Measurements from ENCODE around the gene MYO5C.

Gene MYO5C

GRCh38 chr15:52331490-52332240, 36.1 kb upstream of the MYO5C start:
- TF ChIP-seq CTCF (IDR thresholded peaks at IDR 0.05; ENCODE audit: poor library complexity, severe bottlenecking), result peak; percentile 98
- DNase-seq (ENCODE audit: low spot score), result no peak
- H3K9me3 ChIP-seq (ENCODE audit: severe bottlenecking), result no peaks in the 10 kb centered on the region
- H3K36me3 ChIP-seq (ENCODE audit: low read depth), result peaks cover 20% of the 10 kb centered on the region
- H3K27me3 ChIP-seq (ENCODE audit: insufficient read depth, poor library complexity, severe bottlenecking), result no peaks in the 10 kb centered on the region
- peaks cover 37% of the 10 kb centered on the region for H3K4me1 ChIP-seq (ENCODE audit: insufficient read depth, poor library complexity, severe bottlenecking)
- H3K27ac ChIP-seq (ENCODE audit: poor library complexity, severe bottlenecking), result peak overlapping the region; percentile 82
- no peak overlapping the region for H3K4me3 ChIP-seq (ENCODE audit: severe bottlenecking)
- peak; percentile 56 for ATAC-seq (ENCODE audit: low read depth)

GRCh38 chr15:52329987-52330386, 34.4 kb upstream of the MYO5C start:
- Histone ChIP-seq H3K4me1 (ENCODE audit: insufficient read depth, poor library complexity, severe bottlenecking) (peaks cover 29% of the 10 kb centered on the region), H3K9me3 (ENCODE audit: severe bottlenecking) (no peaks in the 10 kb centered on the region), H3K4me3 (ENCODE audit: severe bottlenecking) (no peak overlapping the region), H3K36me3 (ENCODE audit: low read depth) (peaks cover 26% of the 10 kb centered on the region), H3K27me3 (ENCODE audit: insufficient read depth, poor library complexity, severe bottlenecking) (no peaks in the 10 kb centered on the region), H3K27ac (ENCODE audit: poor library complexity, severe bottlenecking) (no peak overlapping the region)
- DNase-seq (ENCODE audit: low spot score) (no peak), ATAC-seq (ENCODE audit: low read depth) (no peak)
- TF ChIP-seq CTCF (IDR thresholded peaks at IDR 0.05; ENCODE audit: poor library complexity, severe bottlenecking), result no peak

GRCh38 chr15:52329150-52329549, 33.5 kb upstream of the MYO5C start:
- Histone ChIP-seq H3K9me3 (ENCODE audit: severe bottlenecking) (no peaks in the 10 kb centered on the region), H3K27me3 (ENCODE audit: insufficient read depth, poor library complexity, severe bottlenecking) (no peaks in the 10 kb centered on the region), H3K36me3 (ENCODE audit: low read depth) (peaks cover 26% of the 10 kb centered on the region), H3K4me1 (ENCODE audit: insufficient read depth, poor library complexity, severe bottlenecking) (peaks cover 21% of the 10 kb centered on the region), H3K27ac (ENCODE audit: poor library complexity, severe bottlenecking) (no peak overlapping the region), H3K4me3 (ENCODE audit: severe bottlenecking) (no peak overlapping the region)
- ATAC-seq (ENCODE audit: low read depth) (no peak), DNase-seq (ENCODE audit: low spot score) (no peak)
- no peak for TF ChIP-seq CTCF (IDR thresholded peaks at IDR 0.05; ENCODE audit: poor library complexity, severe bottlenecking)

GRCh38 chr15:52328680-52329079, 33.1 kb upstream of the MYO5C start:
- H3K27ac ChIP-seq (ENCODE audit: poor library complexity, severe bottlenecking), result no peak overlapping the region
- peaks cover 26% of the 10 kb centered on the region for H3K36me3 ChIP-seq (ENCODE audit: low read depth)
- DNase-seq (ENCODE audit: low spot score), result no peak
- H3K27me3 ChIP-seq (ENCODE audit: insufficient read depth, poor library complexity, severe bottlenecking), result no peaks in the 10 kb centered on the region
- no peak overlapping the region for H3K4me3 ChIP-seq (ENCODE audit: severe bottlenecking)
- ATAC-seq (ENCODE audit: low read depth), result no peak
- no peaks in the 10 kb centered on the region for H3K9me3 ChIP-seq (ENCODE audit: severe bottlenecking)
- peaks cover 16% of the 10 kb centered on the region for H3K4me1 ChIP-seq (ENCODE audit: insufficient read depth, poor library complexity, severe bottlenecking)
- TF ChIP-seq CTCF (IDR thresholded peaks at IDR 0.05; ENCODE audit: poor library complexity, severe bottlenecking), result no peak

GRCh38 chr15:52326756-52327155, 31.2 kb upstream of the MYO5C start:
- H3K9me3 ChIP-seq (ENCODE audit: severe bottlenecking), result no peaks in the 10 kb centered on the region
- H3K27ac ChIP-seq (ENCODE audit: poor library complexity, severe bottlenecking), result no peak overlapping the region
- H3K27me3 ChIP-seq (ENCODE audit: insufficient read depth, poor library complexity, severe bottlenecking), result no peaks in the 10 kb centered on the region
- no peak overlapping the region for H3K4me3 ChIP-seq (ENCODE audit: severe bottlenecking)
- ATAC-seq (ENCODE audit: low read depth) (no peak; the same call in 2 of the 3 replicates), DNase-seq (ENCODE audit: low spot score) (no peak)
- H3K36me3 ChIP-seq (ENCODE audit: low read depth), result peaks cover 26% of the 10 kb centered on the region
- peaks cover 3% of the 10 kb centered on the region for H3K4me1 ChIP-seq (ENCODE audit: insufficient read depth, poor library complexity, severe bottlenecking)
- no peak for TF ChIP-seq CTCF (IDR thresholded peaks at IDR 0.05; ENCODE audit: poor library complexity, severe bottlenecking)

All from RWPE2 (cell line).